SW 1271 (cell line): ENCODE data around the gene KCNQ1.

ENCODE experiments used
- DNase-seq, 2 experiments: peaks; one replicate each; lab custom pipeline; 2025; lab: John Stamatoyannopoulos, UW

KCNQ1 gene

GRCh38 chr11:2731130-2732125 is 286.6 kb downstream of the KCNQ1 start:
- DNase-seq = no peak

- DNase-seq = no peak
Observed at GRCh38 chr11:2732261-2732939, 287.6 kb downstream of the KCNQ1 start.

- DNase-seq = no peak
Observed at GRCh38 chr11:2732940-2733628, 288.3 kb downstream of the KCNQ1 start.

DNA sequence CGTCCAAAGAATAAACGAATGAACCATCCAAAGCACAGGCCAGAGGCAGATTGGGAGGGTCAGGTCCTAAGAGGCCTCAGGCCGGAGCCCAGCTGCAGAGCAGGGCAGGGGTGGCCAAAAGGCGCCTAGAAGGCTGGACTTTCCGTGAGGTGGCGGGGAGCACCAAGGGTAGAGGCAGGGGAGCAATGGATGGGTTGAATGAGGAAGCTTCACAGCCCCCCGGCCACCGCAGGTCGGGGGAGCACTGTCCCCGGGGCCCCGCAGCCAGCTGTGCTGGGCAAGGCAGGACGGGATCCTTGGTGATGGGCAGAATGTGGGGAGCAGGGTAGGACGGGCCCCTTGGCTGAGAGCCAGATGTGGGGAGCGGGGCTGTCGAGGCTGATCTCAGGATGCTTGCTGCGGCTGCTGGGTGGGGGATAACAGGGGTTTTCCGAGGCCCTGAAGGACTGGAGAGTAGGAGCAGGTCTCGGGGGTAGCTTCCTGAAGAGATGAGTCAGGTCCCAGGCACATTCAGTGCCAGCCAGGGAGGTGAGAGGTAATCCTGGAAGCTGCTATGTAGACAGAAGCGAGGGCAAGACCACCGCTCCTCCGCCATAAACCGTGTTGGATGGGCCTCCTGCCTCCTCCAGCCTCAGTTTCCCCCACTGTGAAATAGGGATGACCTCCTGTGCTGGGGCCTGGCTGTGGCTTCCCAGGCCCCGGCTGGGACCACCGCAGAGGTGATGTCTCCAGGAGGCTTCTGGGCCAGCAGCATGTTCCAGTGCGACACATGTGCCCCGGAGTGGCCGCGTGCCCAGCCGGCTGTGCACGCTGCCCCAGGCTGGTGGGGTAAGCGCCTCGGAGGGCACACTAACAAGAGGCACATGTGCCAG is 289.6 kb downstream of the KCNQ1 start:
- no peak for DNase-seq

- DNase-seq = no peak
Observed at GRCh38 chr11:2735053-2735589, 290.3 kb downstream of the KCNQ1 start.

GRCh38 chr11:2736577-2737225 is 291.9 kb downstream of the KCNQ1 start:
- no peak for DNase-seq

GRCh38 chr11:2737226-2737590 is 292.4 kb downstream of the KCNQ1 start:
- no peak for DNase-seq

DNA sequence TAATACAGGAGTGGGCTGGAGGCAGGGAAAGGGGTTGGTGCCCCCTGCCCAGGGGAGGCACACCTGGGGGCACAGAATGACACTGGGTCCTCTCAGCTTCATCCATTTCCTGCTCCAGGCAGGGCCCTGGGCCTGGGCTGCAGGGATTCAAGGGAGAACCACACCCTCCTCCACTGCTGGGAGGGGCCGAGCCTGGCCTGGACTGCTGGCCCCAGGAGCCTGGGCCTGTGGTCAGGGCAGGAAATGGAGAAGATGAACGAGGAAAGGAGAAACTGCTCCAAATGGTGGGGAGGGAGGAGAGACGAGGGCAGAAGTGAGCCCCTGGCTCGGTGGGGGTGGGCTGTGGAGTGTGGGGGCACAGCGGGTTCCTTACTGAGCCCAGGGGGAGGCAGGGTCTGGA is 293.1 kb downstream of the KCNQ1 start:
- DNase-seq = no peak

DNA sequence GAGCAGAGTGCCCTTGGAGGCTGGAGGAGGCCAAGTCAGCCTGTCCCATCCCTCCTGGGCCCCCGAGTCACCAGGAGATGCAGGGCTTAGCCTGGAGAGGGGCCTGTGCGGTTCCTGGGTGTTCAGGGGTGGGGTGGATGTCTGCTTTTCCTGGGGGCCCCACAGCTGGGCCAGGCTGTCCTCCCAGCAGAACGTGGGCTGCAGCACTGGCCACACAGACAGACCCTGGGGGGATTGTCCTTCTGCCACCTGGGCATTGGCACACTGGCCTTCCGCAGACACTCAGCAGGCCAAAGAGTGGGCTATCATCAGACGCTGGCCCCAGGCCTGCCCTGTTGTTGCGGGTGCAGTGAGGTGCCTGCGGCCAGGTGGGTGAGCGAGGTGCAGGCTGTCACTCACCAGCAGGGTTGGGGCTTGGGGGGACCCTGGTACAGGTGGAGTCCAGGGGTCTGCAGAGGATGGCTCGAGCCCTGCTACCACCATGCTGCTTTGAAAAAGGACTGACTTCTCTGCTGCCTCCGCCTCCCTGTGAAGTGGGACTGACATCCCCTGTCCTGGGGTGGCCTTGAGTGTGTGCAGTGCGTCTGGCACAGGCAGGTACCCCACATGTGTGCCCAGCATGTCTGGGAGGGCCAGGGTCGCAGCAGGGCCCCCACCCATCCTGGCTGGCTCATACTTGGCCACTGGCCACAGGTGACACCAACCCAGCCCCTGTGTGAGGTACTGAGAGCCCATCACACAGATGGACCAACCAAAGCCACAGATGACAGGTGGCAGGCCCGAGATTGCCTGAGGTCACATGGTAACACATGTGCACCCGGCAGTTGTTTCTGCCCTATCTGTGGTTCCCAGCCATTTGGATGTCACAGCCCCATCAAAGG is 294.0 kb downstream of the KCNQ1 start:
- no peak for DNase-seq

DNA sequence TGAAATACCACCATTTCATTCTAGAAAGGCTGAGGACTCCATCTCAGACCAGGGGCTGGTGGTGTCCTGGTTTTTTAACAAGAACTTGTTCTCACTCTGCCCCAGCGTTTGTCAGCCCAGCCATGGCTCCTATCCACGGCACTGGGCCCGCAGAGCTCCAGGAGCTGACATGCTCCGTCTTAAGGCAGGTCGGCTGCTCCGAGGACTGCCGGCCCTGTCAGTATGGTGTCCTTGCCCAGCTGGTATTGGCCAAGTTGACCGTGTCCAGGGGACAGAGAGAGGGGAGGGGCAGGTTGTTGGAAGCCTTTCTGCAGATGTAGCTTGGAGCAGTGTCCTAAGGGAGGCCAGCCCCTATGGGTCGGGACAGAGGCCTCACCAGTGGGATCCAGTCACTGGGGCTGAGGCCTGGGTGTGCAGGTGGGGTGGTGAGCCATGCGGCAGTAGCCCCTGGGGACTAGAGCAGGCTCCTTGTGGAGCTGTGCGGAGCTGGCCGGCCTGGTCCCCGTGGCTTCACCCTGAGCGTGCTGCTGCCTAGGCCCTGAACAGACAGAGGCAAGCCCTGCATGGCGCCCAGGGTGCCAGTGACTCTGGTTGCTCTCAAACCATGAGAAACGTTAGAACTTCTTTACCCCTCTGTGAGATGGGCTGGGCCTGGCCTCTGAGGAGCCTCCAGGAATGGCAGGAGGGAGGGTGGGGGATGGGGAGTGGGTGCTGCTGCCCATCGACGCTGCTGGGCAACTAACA is 294.9 kb downstream of the KCNQ1 start:
- DNase-seq = no peak

GRCh38 chr11:2740275-2740940 is 295.6 kb downstream of the KCNQ1 start:
- no peak for DNase-seq

DNA sequence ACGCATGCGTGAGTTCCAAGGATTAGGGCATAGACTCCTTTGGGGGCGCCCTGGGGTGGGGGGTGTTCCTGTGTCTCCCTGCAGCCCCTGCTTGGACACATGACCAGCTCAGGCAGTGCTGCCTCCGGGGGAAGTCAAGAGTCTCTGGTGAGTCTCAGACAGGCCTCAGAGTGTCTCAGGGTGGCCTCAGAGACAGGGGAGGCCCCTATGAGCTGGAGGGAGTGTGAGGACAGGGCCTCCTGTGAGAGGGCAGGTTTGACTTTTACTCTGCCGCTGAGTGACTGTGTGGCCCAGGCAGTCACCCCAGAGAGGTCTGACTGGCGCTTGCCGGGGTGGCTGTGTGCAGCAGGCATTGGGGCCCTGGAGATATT is 296.2 kb downstream of the KCNQ1 start:
- DNase-seq = no peak

DNA sequence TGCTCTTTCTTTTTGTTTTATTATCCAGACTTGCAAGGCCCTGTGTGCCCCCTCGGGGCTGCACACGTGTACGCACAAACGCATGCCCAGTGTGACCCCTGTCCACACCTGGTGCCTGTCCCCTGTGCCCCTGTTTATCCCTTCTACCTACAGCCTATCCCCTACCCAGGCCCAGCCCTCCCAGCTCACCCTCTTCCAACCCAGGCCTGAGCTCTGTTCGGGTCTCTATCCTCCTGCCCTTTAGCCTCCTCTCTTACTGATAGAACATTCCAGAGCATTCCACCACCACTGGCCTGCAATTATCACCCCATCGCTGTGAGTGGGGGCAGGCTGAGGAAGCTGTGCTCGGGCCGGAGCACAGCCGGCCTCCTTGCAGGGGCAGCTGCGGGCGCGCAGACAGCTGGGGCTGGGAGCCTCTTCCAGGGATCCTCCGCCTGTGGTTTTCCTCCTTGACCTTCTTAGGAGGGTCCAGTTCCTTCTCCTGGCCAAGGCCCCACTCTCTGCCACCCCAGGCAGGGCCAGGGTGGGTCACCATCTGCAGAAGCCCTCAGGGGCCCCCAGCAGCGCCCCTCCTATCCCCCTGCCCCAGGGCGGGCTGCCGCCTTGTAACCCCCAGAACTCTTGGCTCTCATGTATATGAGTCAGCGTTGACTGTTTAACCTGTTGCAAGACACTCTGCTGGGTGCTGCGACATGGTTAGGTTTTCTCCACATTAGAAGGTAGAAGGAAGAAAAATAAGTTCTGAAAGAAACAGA is 296.7 kb downstream of the KCNQ1 start:
- no peak for DNase-seq

GRCh38 chr11:2742201-2742600 is 297.4 kb downstream of the KCNQ1 start:
- DNase-seq = no peak

- DNase-seq = no peak
Observed at GRCh38 chr11:2742611-2743426, 298.0 kb downstream of the KCNQ1 start.

GRCh38 chr11:2743427-2744110 is 298.8 kb downstream of the KCNQ1 start:
- no peak for DNase-seq
